A673 (cell line): ENCODE measurements around the gene PGBD5.

ENCODE experiments used
- CTCF ChIP-seq: fragments of 300-800, 200-600 bp; sonication (generic); conservative IDR thresholded peaks from 2 replicates; pipeline ENCODE4 v1.5.1; 2017; ENCODE audit warnings: low read depth, mild to moderate bottlenecking, antibody characterized with exemption, low read length, moderate library complexity, mixed read lengths
- EZH2 ChIP-seq: fragments of 200-600 bp; sonication (generic); IDR thresholded peaks from 2 replicates; pipeline ENCODE4 v1.6.1; 2017; ENCODE audit warnings: borderline replicate concordance, low read depth, mild to moderate bottlenecking, mixed read lengths, antibody characterized with exemption, low read length; ENCODE audit not compliant: poor library complexity, severe bottlenecking

GRCh38 chr1:230375780-230376179, 50.4 kb downstream of the PGBD5 start:
- TF ChIP-seq CTCF (no peak), EZH2 (no peak)
